Right renal pelvis (tissue), 4 donors: ENCODE measurements around the gene GSTK1. TPM values are rescaled to one million over a fixed set of nuclear protein-coding genes. Genes with fewer than 3 reads are reported as not detected.

Experiments used
- DNase-seq, 4 donors: peaks; one replicate each; pipeline ENCODE4 v3.0.0-alpha.2; 2013; ENCODE audit warnings: low read depth in 4 of 4, low spot score in 3 of 4, missing footprints in 1 of 4
- polyA plus RNA-seq, 4 donors: library from polyadenylated mRNA; unstranded; fragments of 120-200 nt; gene quantifications; one replicate each; pipeline ENCODE4 v1.2.1, GENCODE V29; 2013; ENCODE audit not compliant: insufficient read length in 4 of 4

The GSTK1 gene
- polyA plus RNA-seq, 4 donors, result 192 to 226 (median 217) TPM

- no peak for DNase-seq
These were observed 27.1 kb downstream of the GSTK1 start for GRCh38 chr7:143290293-143290692.

- no peak for DNase-seq
These were observed 29.6 kb downstream of the GSTK1 start for GRCh38 chr7:143292876-143293275.

- DNase-seq, result no peak
These were observed 32.6 kb downstream of the GSTK1 start for GRCh38 chr7:143295870-143296269.

GRCh38 chr7:143296686-143297085 is 33.4 kb downstream of the GSTK1 start:
- no peak for DNase-seq

- DNase-seq, result no peak
These were observed 36.1 kb downstream of the GSTK1 start for GRCh38 chr7:143299346-143299745.

- DNase-seq, result no peak
These were observed 36.6 kb downstream of the GSTK1 start for GRCh38 chr7:143299840-143300239.

- DNase-seq, result no peak
These were observed 38.0 kb downstream of the GSTK1 start for GRCh38 chr7:143300959-143301935.

GRCh38 chr7:143303733-143304132 is 40.5 kb downstream of the GSTK1 start:
- DNase-seq, result no peak

GRCh38 chr7:143304938-143305337 is 41.7 kb downstream of the GSTK1 start:
- DNase-seq, result no peak

- DNase-seq, result no peak
These were observed 42.3 kb downstream of the GSTK1 start for GRCh38 chr7:143305423-143306070.

GRCh38 chr7:143308632-143309031 is 45.4 kb downstream of the GSTK1 start:
- DNase-seq, result no peak

- DNase-seq, result no peak
These were observed 50.9 kb downstream of the GSTK1 start for GRCh38 chr7:143314127-143314526.

- no peak for DNase-seq
These were observed 52.5 kb downstream of the GSTK1 start, which contains the start of gene CLCN1 for GRCh38 chr7:143315776-143316175. CLCN1 (plus strand) TSS chr7:143316111; CDS start chr7:143316213, 102 bp downstream.

GRCh38 chr7:143316492-143316891 is 53.3 kb downstream of the GSTK1 start:
- DNase-seq, result no peak

- no peak for DNase-seq
These were observed 55.4 kb downstream of the GSTK1 start for GRCh38 chr7:143318661-143319060.

Other genes with a start within 250 kb of the GSTK1 start
- gene OR9A2, start 236.3 kb upstream of the GSTK1 start, polyA plus RNA-seq, result not detected
- gene OR6V1, start 211.1 kb upstream of the GSTK1 start, polyA plus RNA-seq, result not detected
- not detected for gene PIP, start 131.4 kb upstream of the GSTK1 start, polyA plus RNA-seq
- gene TAS2R39, start 80.0 kb upstream of the GSTK1 start, polyA plus RNA-seq, result not detected
- gene TAS2R40, start 41.4 kb upstream of the GSTK1 start, polyA plus RNA-seq, result not detected
- gene TMEM139, start 21.5 kb downstream of the GSTK1 start, polyA plus RNA-seq, result 10 to 100 TPM; 57.0 to 76.0 (median 60.8) TPM
- gene CASP2, start 24.9 kb downstream of the GSTK1 start, polyA plus RNA-seq, result 10 to 100 TPM; 46.6 to 57.5 (median 48.5) TPM
- gene CLCN1, start 52.7 kb downstream of the GSTK1 start, polyA plus RNA-seq, result under 1 TPM; 0.11 to 0.21 (median 0.17) TPM
- gene FAM131B, start 99.3 kb downstream of the GSTK1 start, polyA plus RNA-seq, result 1 to 10 TPM; 2.1 to 3.0 (median 2.5) TPM
- 100 to 1,000 TPM in 1 of 4 donors, 10 to 100 TPM in 3; 75.8 to 120 (median 89.8) TPM for gene ZYX, start 117.9 kb downstream of the GSTK1 start, polyA plus RNA-seq
- gene EPHA1, start 145.4 kb downstream of the GSTK1 start, polyA plus RNA-seq, result 10 to 100 TPM; 16.5 to 22.5 (median 17.6) TPM
- not detected for gene TAS2R60, start 180.0 kb downstream of the GSTK1 start, polyA plus RNA-seq
- gene TAS2R41, start 214.4 kb downstream of the GSTK1 start, polyA plus RNA-seq, result not detected